Measurements from ENCODE around the gene SMTNL1.

SMTNL1 gene

GRCh38 chr11:57584341-57584740 is 46.9 kb downstream of the SMTNL1 start:
- no peak for DNase-seq (ENCODE audit: low read depth, low spot score)
- H3K27ac ChIP-seq, result no peak overlapping the region

GRCh38 chr11:57585301-57585700 is 47.9 kb downstream of the SMTNL1 start:
- DNase-seq (ENCODE audit: low read depth, low spot score), result no peak
- H3K27ac ChIP-seq, result no peak overlapping the region

GRCh38 chr11:57586711-57587245 is 49.4 kb downstream of the SMTNL1 start:
- no peak overlapping the region for H3K27ac ChIP-seq

GRCh38 chr11:57588046-57588710 is 50.8 kb downstream of the SMTNL1 start:
- no peak overlapping the region for H3K27ac ChIP-seq
- no peak for DNase-seq (ENCODE audit: low read depth, low spot score)

More at GRCh38 chr11:57586711-57587245, 49.4 kb downstream of the SMTNL1 start:
- no peak for DNase-seq (ENCODE audit: low read depth, low spot score)

- H3K27ac ChIP-seq, result no peak overlapping the region
- no peak for DNase-seq (ENCODE audit: low read depth, low spot score)
Measured at GRCh38 chr11:57596266-57596885, 59.0 kb downstream of the SMTNL1 start.

- H3K27ac ChIP-seq, result no peak within 1 kb of the TSS
- DNase-seq (ENCODE audit: low read depth, low spot score), result no peak
Measured at GRCh38 chr11:57597461-57597915, 60.1 kb downstream of the SMTNL1 start, which contains the start of gene SERPING1. TSS of gene SERPING1 (plus strand) at chr11:57597685. CDS start at chr11:57598271, 586 bp downstream.

- no peak for DNase-seq (ENCODE audit: low read depth, low spot score)
- no peak overlapping the region for H3K27ac ChIP-seq
Measured at GRCh38 chr11:57597916-57598830, 60.8 kb downstream of the SMTNL1 start.

- H3K27ac ChIP-seq, result peak overlapping the region; percentile 49
- DNase-seq (ENCODE audit: low read depth, low spot score), result no peak
Measured at GRCh38 chr11:57598831-57599155, 61.4 kb downstream of the SMTNL1 start.

- peak overlapping the region; percentile 49 for H3K27ac ChIP-seq
- no peak for DNase-seq (ENCODE audit: low read depth, low spot score)
Measured at GRCh38 chr11:57599381-57599780, 62.0 kb downstream of the SMTNL1 start.

Measured in epithelial cell of prostate (primary cell).